GM12878 (cell line): ENCODE data around the gene EMSY. TPM values are rescaled to one million over a fixed set of nuclear protein-coding genes. Genes with fewer than 3 reads are reported as not detected.

ENCODE experiments used
- ATAC-seq: fragments of 200-7000 bp; cut with Tn5 transposase; 3 replicates; pipeline ENCODE4 v1.9.1; 2020; ENCODE audit warnings: mild to moderate bottlenecking, moderate library complexity
- BruUV-seq: library from RNA; stranded (reverse); fragments of 400-500 nt; replicated peaks from 2 replicates; lab custom pipeline; 2021; lab: Mats Ljungman, UMichigan
- CTCF ChIA-PET: fragments of 300-600 bp; sonication (Branson Sonifier 250); formaldehyde crosslinking; extraction: SDS; loops from one replicate; lab custom pipeline; 2021; ENCODE audit warnings: inconsistent platforms; lab: Yijun Ruan, JAX
- POLR2A ChIA-PET: fragments of 350-600 bp; formaldehyde crosslinking; extraction: SDS; loops from one replicate; lab custom pipeline; 2021; ENCODE audit warnings: inconsistent platforms; lab: Charles Lee
- RAD21 ChIA-PET: fragments of 300-600 bp; sonication (Branson Sonifier 250); formaldehyde crosslinking; loops from one replicate; lab custom pipeline; 2023; ENCODE audit warnings: antibody characterized with exemption; ENCODE audit not compliant: unreplicated experiment; lab: Charles Lee
- SMC1A ChIA-PET: fragments of 300-600 bp; sonication (Branson Sonifier 250); formaldehyde crosslinking; loops from one replicate; lab custom pipeline; 2023; ENCODE audit not compliant: unreplicated experiment, uncharacterized antibody; lab: Charles Lee
- DNase-seq: peaks from one replicate; pipeline ENCODE4 v3.0.0-alpha.2; 2011; ENCODE audit warnings: low read depth, low spot score
- FAIRE-seq: peaks from 3 replicates; lab custom pipeline; 2011; peaks lifted over from hg19 to GRCh38; lab: Jason Lieb, UNC
- H2AFZ ChIP-seq: 2 replicates; pipeline ENCODE4 v1.6.0; 2011; ENCODE audit warnings: low read depth, low read length, control low read depth; ENCODE audit not compliant: control insufficient read depth
- H3K27ac ChIP-seq: 2 replicates; pipeline ENCODE4 v1.5.1; 2011; ENCODE audit warnings: control low read depth; ENCODE audit not compliant: control insufficient read depth, insufficient read depth
- H3K27me3 ChIP-seq, 2 experiments: replicated peaks in 1 of 2; 2 replicates each; pipeline versions ENCODE4 v1.6.0 to v1.6.1; 2011; ENCODE audit warnings: low read length in 1 of 2; ENCODE audit not compliant: control insufficient read depth in 2 of 2, insufficient read depth in 2 of 2
- H3K36me3 ChIP-seq, 2 experiments: 2 replicates each; pipeline ENCODE4 v1.5.1; 2011; ENCODE audit warnings: low read length in 1 of 2; ENCODE audit not compliant: control insufficient read depth in 2 of 2, insufficient read depth in 2 of 2
- H3K4me1 ChIP-seq: 2 replicates; pipeline ENCODE4 v1.6.1; 2011; ENCODE audit warnings: mild to moderate bottlenecking, low read length, moderate library complexity, mixed read lengths; ENCODE audit not compliant: control insufficient read depth, insufficient read depth
- H3K4me2 ChIP-seq: 2 replicates; pipeline ENCODE4 v1.6.0; 2011; ENCODE audit warnings: control low read depth; ENCODE audit not compliant: control insufficient read depth, insufficient read depth
- H3K4me3 ChIP-seq: fragments of 200-600 bp; sonication (generic); 2 replicates; pipeline ENCODE4 v1.5.1; 2016
- H3K79me2 ChIP-seq: 2 replicates; pipeline ENCODE4 v1.6.0; 2011; ENCODE audit warnings: low read length; ENCODE audit not compliant: control insufficient read depth, insufficient read depth
- H3K9ac ChIP-seq: 2 replicates; pipeline ENCODE4 v1.8.0; 2011; ENCODE audit warnings: low read length, control low read depth, mixed read lengths; ENCODE audit not compliant: control insufficient read depth, insufficient read depth
- H3K9me3 ChIP-seq: replicated peaks from 3 replicates; pipeline ENCODE4 v1.5.1; 2011; ENCODE audit warnings: mild to moderate bottlenecking, low read length; ENCODE audit not compliant: control insufficient read depth, insufficient read depth
- H4K20me1 ChIP-seq: 2 replicates; pipeline ENCODE4 v1.6.0; 2011; ENCODE audit not compliant: control insufficient read depth, insufficient read depth
- BHLHE40 ChIP-seq, 2 experiments: fragments of 450-650 bp in 1 of 2; IDR thresholded peaks; 2 replicates each; pipeline ENCODE4 v1.6.1; 2011 to 2017; ENCODE audit warnings: low read depth in 2 of 2, borderline replicate concordance in 1 of 2, improper control_type of control experiment in 1 of 2, low read length in 1 of 2, mild to moderate bottlenecking in 1 of 2
- CUX1 ChIP-seq: IDR thresholded peaks from 2 replicates; pipeline ENCODE4 v1.6.1; 2012; ENCODE audit warnings: improper control_type of control experiment, low read depth, low read length; ENCODE audit not compliant: insufficient replicate concordance
- SIN3A ChIP-seq: IDR thresholded peaks from 2 replicates; pipeline ENCODE4 v1.6.1; 2012; ENCODE audit warnings: low read depth, low read length, improper control_type of control experiment
- TBL1XR1 ChIP-seq: IDR thresholded peaks from 2 replicates; pipeline ENCODE4 v1.6.1; 2012; ENCODE audit warnings: low read depth, low read length, improper control_type of control experiment
- WGBS: methylation state at CpG from one replicate; pipeline ENCODE4 v1.1.6; 2016; ENCODE audit warnings: low lambda C conversion rate; ENCODE audit not compliant: insufficient replicate concordance, insufficient coverage; ENCODE audit errors: missing lambda C conversion rate; 5-methylcytosine and 5-hydroxymethylcytosine counted together
- in situ Hi-C: fragments of 300-500 bp; cut with MboI; formaldehyde crosslinking; loops from 9 replicates; pipeline ENCODE4 v1.14.3; 2018; ENCODE audit warnings: mixed read lengths
- intact Hi-C: fragments of 100-400 bp; cut with micrococcal nuclease; formaldehyde crosslinking; loops from one replicate; pipeline ENCODE4 v1.14.2; 2022; ENCODE audit not compliant: unreplicated experiment
- polyA plus RNA-seq, 11 experiments: library from polyadenylated mRNA; depleted of rRNA in 4 of 11; unstranded in 6 of 11; stranded (reverse) in 5 of 11; fragments of >200 nt; fragmentation: Nextera tagmentation in 4 of 11; fragmentation: Illumina TruSeq in 1 of 11; extraction: Ambion mirVana in 4 of 11; extraction: Trizol in 1 of 11; gene quantifications; 1 replicate in 1 of 11; 2 replicates in 10 of 11; pipeline versions ENCODE4 v1.2.1 to v1.2.3, GENCODE V29; 2011 to 2016; ENCODE audit warnings: inconsistent platforms in 2 of 11, missing spikeins in 2 of 11, low read depth in 1 of 11
- total RNA-seq, 4 experiments: library from RNA; depleted of rRNA in 3 of 4; stranded (reverse); fragments of >200 nt in 3 of 4; fragmentation: Illumina TruSeq in 1 of 4; extraction: Trizol in 1 of 4; gene quantifications; 2 replicates each; pipeline versions ENCODE4 v1.2.1 to v1.2.3, GENCODE V29; 2013 to 2021

Gene EMSY
- total and polyA plus RNA-seq, 10 of the 15 experiments (the other 5 are each of a cell fraction or from before 2014, with no cell fraction given), result 9.3 to 26.9 (median 13.0) TPM

GRCh38 chr11:76592025-76592914 lies 147.5 kb downstream of the EMSY start:
- Histone ChIP-seq H3K9ac (no peak overlapping the region), H3K27me3 (no peaks in the 10 kb centered on the region), H3K4me3 (no peak overlapping the region), H3K36me3 (no peaks in the 10 kb centered on the region), H3K27ac (no peak overlapping the region), H2AFZ (no peak overlapping the region), H3K79me2 (no peaks in the 10 kb centered on the region), H3K4me2 (no peak overlapping the region), H4K20me1 (no peaks in the 10 kb centered on the region), H3K4me1 (no peaks in the 10 kb centered on the region), H3K9me3 (no peaks in the 10 kb centered on the region)
- RAD21 ChIA-PET, result no interaction called here
- DNase-seq, result no peak
- intact Hi-C loops, result no loop called here
- TF ChIP-seq TBL1XR1 (no peak), SIN3A (no peak), CUX1 (no peak), BHLHE40 (IDR thresholded peaks at IDR 0.05; ENCODE audit: borderline replicate concordance in 1 of 2, low read depth in 2 of 2, low read length in 1 of 2) (no peak)
- SMC1A ChIA-PET, result interaction anchor here (1.0 to 1.8 kb wide), 2 partner anchors 35 to 88 kb away, joined by 3 read pairs; no protein-coding TSS in a partner anchor
- WGBS, result 47% methylated on average over 17 of the region's 17 CpGs
- POLR2A ChIA-PET, result interaction anchor here (1.4 kb wide), 1 partner anchor 13 kb away, joined by 3 read pairs; no protein-coding TSS in a partner anchor
- no peak for ATAC-seq
- no TSS peak for BruUV-seq
- in situ Hi-C loops, result no loop called here
- FAIRE-seq, result no peak
- CTCF ChIA-PET, result no interaction called here
